Neural cell (in vitro differentiated cells): Measurements from ENCODE around the gene RCOR3. TPM values are rescaled to one million over a fixed set of nuclear protein-coding genes. Genes with fewer than 3 reads are reported as not detected.
"Not testable (repeated sequence)": the region's sequence is repeated elsewhere in the genome, so short reads cannot be mapped to it uniquely, and the experiment has no call there.

Experiments used
- H2AFZ ChIP-seq: fragments of 200-600, 300-800 bp; sonication (generic), shearing (Covaris generic); 2 replicates; pipeline ENCODE4 v1.6.0; 2014; ENCODE audit warnings: low read depth, mild to moderate bottlenecking, antibody characterized with exemption, low read length, moderate library complexity
- H3F3A ChIP-seq: fragments of 200-600 bp; shearing (Covaris generic); 2 replicates; pipeline ENCODE4 v1.6.1; 2016; ENCODE audit warnings: mild to moderate bottlenecking, moderate library complexity, mixed read lengths, antibody characterized with exemption, low read length; ENCODE audit not compliant: insufficient read depth, poor library complexity, severe bottlenecking
- H3K27ac ChIP-seq: fragments of 200-600, 300-800 bp; sonication (generic), shearing (Covaris generic); 2 replicates; pipeline ENCODE4 v1.5.1; 2014; ENCODE audit warnings: mild to moderate bottlenecking, low read length, moderate library complexity
- H3K27me3 ChIP-seq: fragments of 300-800, 200-600 bp; sonication (generic), shearing (Covaris generic); 2 replicates; pipeline ENCODE4 v1.6.0; 2014; ENCODE audit warnings: mild to moderate bottlenecking, low read depth, low read length, moderate library complexity; ENCODE audit not compliant: insufficient read depth
- H3K36me3 ChIP-seq: fragments of 300-800, 200-600 bp; sonication (generic), shearing (Covaris generic); 2 replicates; pipeline ENCODE4 v1.5.1; 2014; ENCODE audit warnings: mild to moderate bottlenecking, antibody characterized with exemption, low read length, moderate library complexity; ENCODE audit not compliant: insufficient read depth
- H3K4me2 ChIP-seq: fragments of 300-800, 200-600 bp; sonication (generic), shearing (Covaris generic); 2 replicates; pipeline ENCODE4 v1.6.0; 2014; ENCODE audit warnings: mild to moderate bottlenecking, low read length
- H3K4me3 ChIP-seq: fragments of 300-800, 200-600 bp; sonication (generic), shearing (Covaris generic); 2 replicates; pipeline ENCODE4 v1.5.1; 2014; ENCODE audit warnings: mild to moderate bottlenecking, low read length, moderate library complexity
- H3K79me2 ChIP-seq: fragments of 200-600 bp; shearing (Covaris generic); replicated peaks from 2 replicates; pipeline ENCODE4 v1.6.0; 2014; ENCODE audit warnings: mild to moderate bottlenecking, low read length, moderate library complexity; ENCODE audit not compliant: insufficient read depth
- H3K9ac ChIP-seq: fragments of 300-800, 200-600 bp; sonication (generic), shearing (Covaris generic); 2 replicates; pipeline ENCODE4 v1.6.1; 2016; ENCODE audit warnings: mild to moderate bottlenecking, low read length, mixed read lengths
- H3K9me2 ChIP-seq: fragments of 200-600 bp; shearing (Covaris generic); 2 replicates; pipeline ENCODE4 v1.6.1; 2016; ENCODE audit warnings: mild to moderate bottlenecking, low read length, mixed read lengths; ENCODE audit not compliant: insufficient read depth
- H3K9me3 ChIP-seq: fragments of 200-600, 300-800 bp; sonication (generic), shearing (Covaris generic); 2 replicates; pipeline ENCODE4 v1.6.1; 2016; ENCODE audit warnings: mild to moderate bottlenecking, mixed run types, low read length, moderate library complexity, mixed read lengths
- H4K20me1 ChIP-seq: fragments of 200-600 bp; shearing (Covaris generic); 2 replicates; pipeline ENCODE4 v1.6.1; 2016; ENCODE audit warnings: mild to moderate bottlenecking, mixed run types; ENCODE audit not compliant: insufficient read depth
- CTCF ChIP-seq: fragments of 450-650 bp; IDR thresholded peaks from 2 replicates; pipeline ENCODE4 v1.5.1; 2014; ENCODE audit warnings: antibody characterized with exemption, mild to moderate bottlenecking, moderate library complexity; ENCODE audit not compliant: poor library complexity, severe bottlenecking
- EP300 ChIP-seq: fragments of 450-650 bp; conservative IDR thresholded peaks from 2 replicates; pipeline ENCODE4 v1.6.1; 2014; ENCODE audit warnings: antibody characterized with exemption, mild to moderate bottlenecking, moderate library complexity; ENCODE audit not compliant: poor library complexity, severe bottlenecking
- EZH2 ChIP-seq: fragments of 200-600, 300-800 bp; shearing (Covaris generic), sonication (generic); IDR thresholded peaks from 2 replicates; pipeline ENCODE4 v1.6.1; 2014; ENCODE audit warnings: antibody characterized with exemption, low read length, borderline replicate concordance, mild to moderate bottlenecking; ENCODE audit not compliant: insufficient read depth, poor library complexity, severe bottlenecking
- MXI1 ChIP-seq: fragments of 450-650 bp; conservative IDR thresholded peaks from 2 replicates; pipeline ENCODE4 v1.6.1; 2014; ENCODE audit warnings: antibody characterized with exemption, mild to moderate bottlenecking; ENCODE audit not compliant: poor library complexity, severe bottlenecking
- POLR2AphosphoS5 ChIP-seq: IDR thresholded peaks from 2 replicates; pipeline ENCODE4 v1.6.1; 2012
- RAD21 ChIP-seq: fragments of 450-650 bp; conservative IDR thresholded peaks from 2 replicates; pipeline ENCODE4 v1.6.1; 2014; ENCODE audit warnings: antibody characterized with exemption, mild to moderate bottlenecking, moderate library complexity
- REST ChIP-seq: IDR thresholded peaks from 2 replicates; pipeline ENCODE4 v1.6.1; 2012; ENCODE audit warnings: borderline replicate concordance
- SMC3 ChIP-seq: fragments of 450-650 bp; conservative IDR thresholded peaks from 2 replicates; pipeline ENCODE4 v1.6.1; 2014; ENCODE audit warnings: antibody characterized with exemption, mild to moderate bottlenecking, moderate library complexity; ENCODE audit not compliant: poor library complexity
- TAF1 ChIP-seq: IDR thresholded peaks from 2 replicates; pipeline ENCODE4 v1.6.1; 2012; ENCODE audit warnings: low read depth
- polyA plus RNA-seq: library from polyadenylated mRNA; depleted of rRNA; stranded (reverse); fragments of >200 nt; gene quantifications from 2 replicates; pipeline ENCODE4 v1.2.3, GENCODE V29; 2014

Gene RCOR3
- polyA plus RNA-seq, 1 donor from 2014 or later = 61.6 TPM

- Histone ChIP-seq H3K9ac (no peak overlapping the region), H3F3A (no peaks in the 10 kb centered on the region), H3K9me2 (no peaks in the 10 kb centered on the region), H3K27ac (no peak overlapping the region), H3K27me3 (no peaks in the 10 kb centered on the region), H3K79me2 (no peaks in the 10 kb centered on the region), H3K36me3 (no peaks in the 10 kb centered on the region), H2AFZ (no peak overlapping the region), H4K20me1 (no peaks in the 10 kb centered on the region), H3K9me3 (no peaks in the 10 kb centered on the region), H3K4me3 (no peak overlapping the region), H3K4me2 (no peak overlapping the region)
- TF ChIP-seq RAD21 (no peak), POLR2AphosphoS5 (no peak), EZH2 (no peak), CTCF (no peak), TAF1 (no peak), REST (no peak), SMC3 (no peak), EP300 (no peak), MXI1 (no peak)
Observed at GRCh38 chr1:211319892-211320291, 60.7 kb downstream of the RCOR3 start.

- Histone ChIP-seq H2AFZ (no peak overlapping the region), H3K9ac (no peak overlapping the region), H3K27me3 (peaks cover 9% of the 10 kb centered on the region), H3K79me2 (no peaks in the 10 kb centered on the region), H3K9me2 (no peaks in the 10 kb centered on the region), H3K9me3 (no peaks in the 10 kb centered on the region), H4K20me1 (no peaks in the 10 kb centered on the region), H3K36me3 (no peaks in the 10 kb centered on the region), H3F3A (no peaks in the 10 kb centered on the region), H3K27ac (no peak overlapping the region), H3K4me2 (no peak overlapping the region), H3K4me3 (no peak overlapping the region)
- TF ChIP-seq TAF1 (no peak), REST (no peak), RAD21 (no peak), EP300 (no peak), SMC3 (no peak), EZH2 (no peak), MXI1 (no peak), CTCF (no peak), POLR2AphosphoS5 (no peak)
Observed at GRCh38 chr1:211320980-211321379, 61.8 kb downstream of the RCOR3 start.

- H3K9me2 ChIP-seq, H3K36me3 ChIP-seq, H3F3A ChIP-seq, H3K9ac ChIP-seq, H2AFZ ChIP-seq, H3K9me3 ChIP-seq, H4K20me1 ChIP-seq, H3K27ac ChIP-seq, H3K4me3 ChIP-seq, H3K79me2 ChIP-seq, H3K4me2 ChIP-seq: not testable (repeated sequence)
- peaks cover 15% of the 10 kb centered on the region for H3K27me3 ChIP-seq
Observed at GRCh38 chr1:211321646-211322045, 62.5 kb downstream of the RCOR3 start.
